Bronchial epithelial cell (primary cell): ENCODE measurements around the gene RAB40C. TPM values are rescaled to one million over a fixed set of nuclear protein-coding genes. Genes with fewer than 3 reads are reported as not detected.

Experiments
- DNase-seq: peaks from one replicate; pipeline ENCODE4 v3.0.0-alpha.2; 2010; ENCODE audit warnings: low read depth
- FAIRE-seq: peaks from 2 replicates; lab custom pipeline; 2011; peaks lifted over from hg19 to GRCh38; lab: Jason Lieb, UNC
- H3K27me3 ChIP-seq: 2 replicates; pipeline ENCODE4 v1.5.1; 2011; ENCODE audit warnings: low read length; ENCODE audit not compliant: control insufficient read depth, insufficient read depth
- H3K36me3 ChIP-seq: 2 replicates; pipeline ENCODE4 v1.5.1; 2011; ENCODE audit warnings: low read length; ENCODE audit not compliant: control insufficient read depth, insufficient read depth
- H3K4me3 ChIP-seq: 2 replicates; pipeline ENCODE4 v1.5.1; 2011; ENCODE audit warnings: mild to moderate bottlenecking, low read depth, low read length, control low read depth
- total RNA-seq: library from RNA; depleted of rRNA; stranded (reverse); fragments of >200 nt; gene quantifications from 2 replicates; pipeline ENCODE4 v1.2.1, GENCODE V29; 2014
- TF ChIP-seq, protein P1 (sequence below): IDR thresholded peaks from 2 replicates; pipeline ENCODE4 v1.5.1; 2011; ENCODE audit warnings: mild to moderate bottlenecking, moderate library complexity, low read length, control low read depth, inconsistent platforms; ENCODE audit not compliant: insufficient read depth, severe bottlenecking

RAB40C gene
- total RNA-seq, 1 donor from 2014 or later = 10.8 TPM

DNA sequence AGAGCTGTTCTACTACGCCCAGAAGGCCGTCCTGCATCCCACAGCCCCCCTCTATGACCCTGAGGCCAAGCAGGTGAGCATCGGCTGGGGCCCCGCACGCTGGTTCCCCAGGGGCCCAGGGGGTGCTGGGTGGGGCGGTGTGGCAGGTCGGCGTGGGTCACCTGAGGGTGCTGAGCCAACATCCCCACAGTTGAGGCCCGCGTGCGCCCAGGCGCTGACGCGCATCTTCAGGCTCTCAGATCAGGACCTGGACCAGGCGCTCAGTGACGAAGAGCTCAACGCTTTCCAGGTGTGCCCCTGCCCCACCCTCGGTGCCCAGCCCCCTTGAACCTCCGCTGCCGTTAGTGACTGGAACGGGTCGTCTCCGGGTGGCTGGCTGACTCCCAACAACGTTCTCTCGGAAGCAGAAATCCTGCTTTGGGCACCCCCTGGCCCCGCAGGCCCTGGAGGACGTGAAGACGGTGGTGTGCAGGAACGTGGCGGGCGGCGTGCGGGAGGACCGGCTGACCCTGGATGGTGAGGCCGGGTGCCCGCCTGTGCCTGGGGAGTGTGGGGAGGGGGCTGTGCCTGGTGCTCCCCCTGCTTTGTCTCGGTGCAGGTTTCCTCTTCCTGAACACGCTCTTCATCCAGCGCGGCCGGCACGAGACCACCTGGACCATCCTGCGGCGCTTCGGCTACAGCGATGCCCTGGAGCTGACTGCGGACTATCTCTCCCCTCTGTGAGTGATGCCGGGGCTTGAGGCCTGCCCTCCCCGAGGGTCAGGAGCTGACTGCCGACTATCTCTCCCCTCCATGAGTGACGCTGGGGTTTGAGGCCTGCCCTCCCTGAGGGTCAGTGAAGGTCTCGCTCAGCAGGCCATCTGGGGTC is 80.9 kb downstream of the RAB40C start:
- Histone ChIP-seq H3K27me3 (no peaks in the 10 kb centered on the region), H3K4me3 (no peak overlapping the region), H3K36me3 (peaks cover 31% of the 10 kb centered on the region)
- no peak for FAIRE-seq
- DNase-seq = no peak
- TF ChIP-seq, protein P1, sequence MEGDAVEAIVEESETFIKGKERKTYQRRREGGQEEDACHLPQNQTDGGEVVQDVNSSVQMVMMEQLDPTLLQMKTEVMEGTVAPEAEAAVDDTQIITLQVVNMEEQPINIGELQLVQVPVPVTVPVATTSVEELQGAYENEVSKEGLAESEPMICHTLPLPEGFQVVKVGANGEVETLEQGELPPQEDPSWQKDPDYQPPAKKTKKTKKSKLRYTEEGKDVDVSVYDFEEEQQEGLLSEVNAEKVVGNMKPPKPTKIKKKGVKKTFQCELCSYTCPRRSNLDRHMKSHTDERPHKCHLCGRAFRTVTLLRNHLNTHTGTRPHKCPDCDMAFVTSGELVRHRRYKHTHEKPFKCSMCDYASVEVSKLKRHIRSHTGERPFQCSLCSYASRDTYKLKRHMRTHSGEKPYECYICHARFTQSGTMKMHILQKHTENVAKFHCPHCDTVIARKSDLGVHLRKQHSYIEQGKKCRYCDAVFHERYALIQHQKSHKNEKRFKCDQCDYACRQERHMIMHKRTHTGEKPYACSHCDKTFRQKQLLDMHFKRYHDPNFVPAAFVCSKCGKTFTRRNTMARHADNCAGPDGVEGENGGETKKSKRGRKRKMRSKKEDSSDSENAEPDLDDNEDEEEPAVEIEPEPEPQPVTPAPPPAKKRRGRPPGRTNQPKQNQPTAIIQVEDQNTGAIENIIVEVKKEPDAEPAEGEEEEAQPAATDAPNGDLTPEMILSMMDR = no peak

DNA sequence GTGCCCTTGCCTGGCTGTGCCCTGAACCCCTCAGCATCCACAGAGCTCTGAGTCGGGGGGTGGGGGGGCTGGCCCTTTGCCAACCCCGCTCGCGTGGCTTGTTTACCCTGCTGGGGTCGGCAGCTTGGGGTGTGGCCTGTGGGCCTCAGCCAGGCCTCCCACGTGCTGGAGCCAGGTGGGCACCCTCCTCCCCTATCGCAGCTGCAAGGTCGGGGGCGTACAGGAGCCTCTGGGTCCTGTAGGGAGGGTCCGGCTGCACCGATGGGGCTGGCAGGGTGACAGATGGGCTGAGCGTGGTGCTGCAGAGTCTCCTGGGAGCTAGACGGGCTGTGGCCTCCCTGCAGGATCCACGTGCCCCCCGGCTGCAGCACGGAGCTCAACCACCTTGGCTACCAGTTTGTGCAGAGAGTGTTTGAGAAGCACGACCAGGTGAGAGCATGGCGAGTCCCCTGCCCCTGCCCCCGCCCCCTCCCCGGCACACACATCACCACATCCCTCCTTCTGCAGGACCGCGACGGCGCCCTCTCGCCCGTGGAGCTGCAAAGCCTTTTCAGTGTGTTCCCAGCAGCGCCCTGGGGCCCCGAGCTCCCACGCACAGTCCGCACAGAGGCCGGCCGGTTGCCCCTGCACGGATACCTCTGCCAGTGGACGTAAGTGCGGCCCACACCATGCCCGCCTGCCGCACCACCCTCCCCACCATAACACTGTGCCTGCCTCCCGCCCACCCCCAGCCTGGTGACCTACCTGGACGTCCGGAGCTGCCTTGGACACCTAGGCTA is 81.7 kb downstream of the RAB40C start:
- Histone ChIP-seq H3K36me3 (peaks cover 31% of the 10 kb centered on the region), H3K27me3 (no peaks in the 10 kb centered on the region), H3K4me3 (no peak overlapping the region)
- FAIRE-seq (no peak), DNase-seq (no peak)
- TF ChIP-seq, protein P1 = no peak

GRCh38 chr16:672371-672770 is 82.5 kb downstream of the RAB40C start:
- Histone ChIP-seq H3K4me3 (no peak overlapping the region), H3K27me3 (no peaks in the 10 kb centered on the region), H3K36me3 (peaks cover 31% of the 10 kb centered on the region)
- no peak for DNase-seq
- TF ChIP-seq, protein P1 = no peak
- no peak for FAIRE-seq

GRCh38 chr16:672851-673250 is 83.0 kb downstream of the RAB40C start:
- H3K27me3 ChIP-seq = no peaks in the 10 kb centered on the region
- no peak overlapping the region for H3K4me3 ChIP-seq
- no peak for FAIRE-seq
- DNase-seq = no peak
- TF ChIP-seq, protein P1 = no peak
- peaks cover 31% of the 10 kb centered on the region for H3K36me3 ChIP-seq

DNA sequence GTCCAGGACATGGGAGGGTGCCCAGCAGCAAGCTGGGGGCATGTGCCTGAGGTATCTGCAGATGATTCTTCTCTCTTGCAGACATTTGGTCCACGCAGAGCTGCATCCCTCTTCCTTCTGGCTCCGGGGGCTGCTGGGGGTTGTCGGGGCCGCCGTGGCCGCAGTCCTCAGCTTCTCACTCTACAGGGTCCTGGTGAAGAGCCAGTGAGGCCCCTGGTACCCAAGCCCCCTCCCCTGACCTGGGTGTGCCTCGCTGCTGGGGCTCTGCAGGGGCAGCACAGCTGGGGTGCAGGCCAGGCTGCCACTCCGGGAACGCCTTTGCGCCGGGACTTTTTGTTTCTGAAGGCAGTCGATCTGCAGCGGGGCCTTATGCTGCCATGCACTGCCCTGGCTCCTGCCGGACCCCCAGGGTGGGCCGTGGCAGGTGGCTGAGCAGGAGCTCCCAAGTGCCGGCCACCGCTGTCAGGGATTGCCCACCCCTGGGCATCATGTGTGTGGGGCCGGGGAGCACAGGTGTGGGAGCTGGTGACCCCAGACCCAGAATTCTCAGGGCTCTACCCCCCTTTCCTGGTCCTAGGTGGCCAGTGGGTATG is 83.6 kb downstream of the RAB40C start:
- DNase-seq (no peak), FAIRE-seq (no peak)
- H3K27me3 ChIP-seq = no peaks in the 10 kb centered on the region
- peaks cover 32% of the 10 kb centered on the region for H3K36me3 ChIP-seq
- H3K4me3 ChIP-seq = no peak overlapping the region
- TF ChIP-seq, protein P1 = no peak
